ENCODE data around the gene AGTR1.

The AGTR1 gene

DNA sequence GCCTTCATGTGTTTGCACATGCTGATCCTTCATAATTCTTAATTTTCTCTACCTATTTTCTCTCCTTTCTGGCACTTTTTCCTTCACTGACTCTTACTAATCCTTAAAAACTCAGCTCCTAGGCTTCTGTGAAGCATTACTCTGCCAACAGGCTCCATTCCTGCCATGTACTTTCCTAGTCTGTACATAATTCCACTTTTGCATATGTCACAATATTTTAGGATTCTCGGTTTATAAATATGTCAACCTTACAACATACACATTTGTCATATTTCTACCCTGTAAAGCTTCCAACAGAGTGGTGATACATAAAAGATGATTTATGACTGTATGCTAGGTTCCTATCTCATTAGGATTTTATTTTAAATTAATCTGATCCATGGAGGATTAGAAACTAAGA lies 38.2 kb upstream of the AGTR1 start:
- TF ChIP-seq, protein P1, sequence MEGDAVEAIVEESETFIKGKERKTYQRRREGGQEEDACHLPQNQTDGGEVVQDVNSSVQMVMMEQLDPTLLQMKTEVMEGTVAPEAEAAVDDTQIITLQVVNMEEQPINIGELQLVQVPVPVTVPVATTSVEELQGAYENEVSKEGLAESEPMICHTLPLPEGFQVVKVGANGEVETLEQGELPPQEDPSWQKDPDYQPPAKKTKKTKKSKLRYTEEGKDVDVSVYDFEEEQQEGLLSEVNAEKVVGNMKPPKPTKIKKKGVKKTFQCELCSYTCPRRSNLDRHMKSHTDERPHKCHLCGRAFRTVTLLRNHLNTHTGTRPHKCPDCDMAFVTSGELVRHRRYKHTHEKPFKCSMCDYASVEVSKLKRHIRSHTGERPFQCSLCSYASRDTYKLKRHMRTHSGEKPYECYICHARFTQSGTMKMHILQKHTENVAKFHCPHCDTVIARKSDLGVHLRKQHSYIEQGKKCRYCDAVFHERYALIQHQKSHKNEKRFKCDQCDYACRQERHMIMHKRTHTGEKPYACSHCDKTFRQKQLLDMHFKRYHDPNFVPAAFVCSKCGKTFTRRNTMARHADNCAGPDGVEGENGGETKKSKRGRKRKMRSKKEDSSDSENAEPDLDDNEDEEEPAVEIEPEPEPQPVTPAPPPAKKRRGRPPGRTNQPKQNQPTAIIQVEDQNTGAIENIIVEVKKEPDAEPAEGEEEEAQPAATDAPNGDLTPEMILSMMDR (IDR thresholded peaks at IDR 0.05; ENCODE audit: unreplicated experiment in 3 of 3) = no peak
- Mint-ChIP-seq H3K4me3 (no peak overlapping the region), H3K4me1 (no peaks in the 10 kb centered on the region), H3K27ac (no peak overlapping the region), H3K9me3 (no peaks in the 10 kb centered on the region), H3K36me3 (ENCODE audit: low read depth) (no peaks in the 10 kb centered on the region), H3K27me3 (ENCODE audit: low read depth) (peaks cover 4% of the 10 kb centered on the region)

DNA sequence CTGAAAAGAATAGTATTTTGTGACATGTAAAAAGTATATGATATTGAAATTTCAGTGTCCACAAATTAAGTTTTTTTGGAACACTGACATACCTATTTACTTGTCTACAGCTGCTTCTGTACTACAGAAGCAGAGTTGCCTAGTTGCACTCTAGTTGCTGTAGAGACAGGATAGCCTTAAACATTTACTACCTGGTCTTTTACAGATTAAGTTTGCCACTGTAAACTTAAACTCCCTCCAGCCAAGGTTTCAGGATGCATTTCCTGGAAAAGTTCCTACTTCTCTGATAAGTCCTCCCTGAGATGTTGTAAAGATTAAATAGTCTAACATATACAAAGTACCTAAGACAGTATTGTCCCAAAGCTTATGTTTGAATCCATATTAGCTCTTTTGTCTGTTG lies 17.4 kb upstream of the AGTR1 start:
- TF ChIP-seq, protein P1 (IDR thresholded peaks at IDR 0.05; ENCODE audit: unreplicated experiment in 3 of 3) = no peak
- no peak overlapping the region for H3K4me3 Mint-ChIP-seq
- no peaks in the 10 kb centered on the region for H3K36me3 Mint-ChIP-seq (ENCODE audit: low read depth)
- H3K27ac Mint-ChIP-seq = no peak overlapping the region
- H3K4me1 Mint-ChIP-seq = no peaks in the 10 kb centered on the region
- H3K9me3 Mint-ChIP-seq = no peaks in the 10 kb centered on the region
- no peaks in the 10 kb centered on the region for H3K27me3 Mint-ChIP-seq (ENCODE audit: low read depth)

DNA sequence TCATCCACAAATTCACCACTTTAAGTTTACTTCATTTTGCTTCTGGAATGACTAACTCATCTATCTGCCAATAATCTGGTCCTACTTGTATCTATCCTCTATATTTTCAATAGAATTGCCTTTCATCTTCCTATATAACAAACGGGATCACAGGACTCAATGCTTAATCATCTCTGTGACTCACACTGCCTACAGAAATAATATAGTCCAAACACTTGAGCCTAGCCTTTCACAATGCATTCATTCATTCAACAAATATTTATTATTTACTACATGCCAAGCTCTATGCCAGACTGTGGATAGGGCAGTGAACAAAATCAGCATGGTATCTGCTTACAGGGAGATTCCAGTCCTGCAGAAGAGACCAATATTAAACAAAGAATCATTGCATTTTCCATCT lies 16.6 kb upstream of the AGTR1 start:
- no peaks in the 10 kb centered on the region for H3K4me1 Mint-ChIP-seq
- H3K9me3 Mint-ChIP-seq = no peaks in the 10 kb centered on the region
- TF ChIP-seq, protein P1 (IDR thresholded peaks at IDR 0.05; ENCODE audit: unreplicated experiment in 3 of 3) = no peak
- no peaks in the 10 kb centered on the region for H3K36me3 Mint-ChIP-seq (ENCODE audit: low read depth)
- H3K27ac Mint-ChIP-seq = no peak overlapping the region
- no peaks in the 10 kb centered on the region for H3K27me3 Mint-ChIP-seq (ENCODE audit: low read depth)
- H3K4me3 Mint-ChIP-seq = no peak overlapping the region

DNA sequence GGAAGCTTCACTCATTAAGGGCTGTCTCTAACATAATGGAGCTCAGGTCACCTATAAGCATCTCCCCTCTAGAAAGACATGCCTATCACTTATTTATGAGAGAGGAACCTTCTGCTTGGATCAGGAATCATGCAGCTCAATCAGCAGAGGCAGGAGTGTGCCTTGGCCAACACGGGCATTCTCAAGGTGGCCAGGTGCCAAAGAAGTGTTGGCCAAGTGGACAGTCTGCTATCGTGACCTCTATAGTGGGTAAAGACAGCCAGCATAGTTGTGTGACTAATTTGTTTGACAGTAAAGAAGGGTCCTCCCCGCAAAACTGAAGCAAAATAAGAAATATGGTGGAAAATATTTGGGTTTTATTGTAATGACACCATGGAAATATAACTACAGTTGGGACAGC lies 14.7 kb upstream of the AGTR1 start:
- Mint-ChIP-seq H3K27me3 (ENCODE audit: low read depth) (no peaks in the 10 kb centered on the region), H3K4me3 (no peak overlapping the region), H3K27ac (no peak overlapping the region), H3K9me3 (no peaks in the 10 kb centered on the region), H3K36me3 (ENCODE audit: low read depth) (no peaks in the 10 kb centered on the region), H3K4me1 (no peaks in the 10 kb centered on the region)
- TF ChIP-seq, protein P1 (IDR thresholded peaks at IDR 0.05; ENCODE audit: unreplicated experiment in 3 of 3) = no peak

DNA sequence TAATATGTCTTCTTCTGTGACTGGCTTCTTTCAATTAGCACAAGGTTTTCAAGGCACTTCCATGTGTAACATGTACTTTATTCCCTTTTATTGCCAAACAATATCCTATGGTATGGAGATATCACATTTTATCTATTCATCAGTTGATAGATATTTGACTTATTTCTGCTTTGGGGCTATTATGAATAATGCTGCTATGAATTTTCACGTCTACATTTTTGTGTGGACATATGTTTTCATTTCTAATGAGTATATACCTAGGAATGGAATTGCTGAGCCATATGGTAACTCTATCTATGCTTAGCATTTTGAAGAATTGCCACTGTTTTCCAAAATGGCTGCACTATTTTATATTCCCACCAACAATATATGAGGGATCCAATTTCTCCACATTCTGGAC lies 3.6 kb upstream of the AGTR1 start:
- peaks cover 24% of the 10 kb centered on the region for H3K27me3 Mint-ChIP-seq (ENCODE audit: low read depth)
- no peak overlapping the region for H3K4me3 Mint-ChIP-seq
- H3K27ac Mint-ChIP-seq = no peak overlapping the region
- H3K9me3 Mint-ChIP-seq = peaks cover 17% of the 10 kb centered on the region
- no peaks in the 10 kb centered on the region for H3K36me3 Mint-ChIP-seq (ENCODE audit: low read depth)
- TF ChIP-seq, protein P1 (IDR thresholded peaks at IDR 0.05; ENCODE audit: unreplicated experiment in 3 of 3) = no peak
- no peaks in the 10 kb centered on the region for H3K4me1 Mint-ChIP-seq

DNA sequence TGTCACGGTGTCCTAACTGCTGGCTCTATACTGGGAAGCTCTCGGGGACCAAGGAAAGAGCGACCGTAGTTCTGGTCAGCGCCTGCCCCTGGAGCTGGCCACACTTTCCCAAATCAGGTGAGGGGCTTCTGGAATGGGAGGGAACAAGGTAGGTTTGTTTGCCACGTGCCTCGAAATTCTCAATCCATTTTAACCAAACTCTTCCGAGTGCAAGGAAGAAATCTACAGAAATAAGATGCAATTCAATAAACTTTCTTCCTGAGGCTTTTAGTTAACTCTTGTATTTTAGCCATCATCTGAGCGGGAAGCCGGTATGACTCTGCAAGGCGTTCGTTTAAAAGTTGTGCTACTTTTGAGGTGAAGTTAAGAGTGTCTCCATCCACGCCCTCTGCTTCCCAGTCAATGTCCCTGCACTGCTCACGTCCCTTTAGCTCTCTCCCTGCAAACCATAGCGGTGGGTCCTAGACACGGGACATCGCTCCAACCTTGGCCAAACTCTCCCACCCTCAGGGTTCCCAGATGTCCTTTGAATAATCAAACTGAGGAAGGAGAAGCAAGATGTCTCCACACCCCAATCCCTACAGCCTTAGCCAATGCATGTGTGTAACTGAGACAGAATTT lies 597 bp downstream of the AGTR1 start:
- H3K4me3 Mint-ChIP-seq = peak overlapping the region; percentile 80 to 89 (median 82)
- H3K27me3 Mint-ChIP-seq (ENCODE audit: low read depth) = peaks cover 40% of the 10 kb centered on the region
- H3K36me3 Mint-ChIP-seq (ENCODE audit: low read depth) = no peaks in the 10 kb centered on the region
- H3K4me1 Mint-ChIP-seq = peaks cover 4% of the 10 kb centered on the region
- TF ChIP-seq, protein P1 (IDR thresholded peaks at IDR 0.05; ENCODE audit: unreplicated experiment in 3 of 3) = no peak
- no peaks in the 10 kb centered on the region for H3K9me3 Mint-ChIP-seq
- no peak overlapping the region for H3K27ac Mint-ChIP-seq

Measured in nephron (organoid).